NCI-H146 (cell line): ENCODE measurements around the gene SOCS4.

Experiments
- DNase-seq: peaks from one replicate; lab custom pipeline; 2025; lab: John Stamatoyannopoulos, UW

Gene SOCS4

GRCh38 chr14:55085060-55085660 is 58.1 kb downstream of the SOCS4 start:
- peak; percentile 9 for DNase-seq

GRCh38 chr14:55086938-55087337 is 59.9 kb downstream of the SOCS4 start:
- no peak for DNase-seq

GRCh38 chr14:55088356-55088755 is 61.3 kb downstream of the SOCS4 start:
- DNase-seq: no peak

- no peak for DNase-seq
Observed at GRCh38 chr14:55092341-55092740, 65.3 kb downstream of the SOCS4 start.

GRCh38 chr14:55094292-55095157 is 67.5 kb downstream of the SOCS4 start:
- no peak for DNase-seq

GRCh38 chr14:55097881-55098560 is 71.0 kb downstream of the SOCS4 start:
- no peak for DNase-seq

- DNase-seq: no peak
Observed at GRCh38 chr14:55098561-55098898, 71.5 kb downstream of the SOCS4 start.
